Left forelimb (tissue), 1 donor: ENCODE measurements around the gene TSHZ3.

ENCODE experiments used
- DNase-seq: peaks from one replicate; pipeline ENCODE4 v3.0.0-alpha.2; 2018; ENCODE audit warnings: low spot score

TSHZ3 gene

GRCh38 chr19:31312009-31312676 is 37.1 kb downstream of the TSHZ3 start:
- no peak for DNase-seq

DNA sequence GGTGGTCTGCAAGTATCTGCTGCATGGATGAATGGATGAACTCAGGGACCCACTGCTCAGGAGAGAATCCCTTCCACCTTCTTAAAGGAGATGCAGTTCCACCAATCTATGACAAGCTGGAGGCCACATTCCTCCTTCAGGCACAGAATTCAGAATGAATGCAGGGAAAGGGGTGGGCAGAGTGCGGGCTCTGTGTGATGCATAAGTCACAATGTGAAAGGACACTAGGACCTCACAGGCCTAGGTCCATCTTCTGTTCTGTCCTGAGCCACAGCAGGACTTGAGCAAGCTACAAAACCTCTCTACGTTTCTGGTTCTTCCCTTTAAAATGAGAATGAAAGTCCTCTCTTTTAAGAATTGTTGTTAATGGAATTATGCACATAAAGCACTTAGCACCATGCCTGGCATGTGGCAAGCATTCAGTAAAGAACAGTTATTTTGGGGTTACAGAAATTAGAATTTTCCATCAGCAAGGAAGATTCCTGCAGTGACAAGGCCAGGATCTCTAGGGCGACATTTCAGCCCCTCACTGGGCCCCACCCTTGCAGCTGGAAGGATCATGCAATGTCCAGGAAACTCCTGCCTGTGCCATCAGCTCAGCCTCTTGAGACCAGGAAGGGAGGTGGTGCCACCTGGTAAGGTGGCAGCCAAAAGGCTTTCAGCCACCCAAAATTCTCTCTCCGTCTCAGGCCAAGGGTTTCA is 38.7 kb downstream of the TSHZ3 start:
- DNase-seq = no peak

DNA sequence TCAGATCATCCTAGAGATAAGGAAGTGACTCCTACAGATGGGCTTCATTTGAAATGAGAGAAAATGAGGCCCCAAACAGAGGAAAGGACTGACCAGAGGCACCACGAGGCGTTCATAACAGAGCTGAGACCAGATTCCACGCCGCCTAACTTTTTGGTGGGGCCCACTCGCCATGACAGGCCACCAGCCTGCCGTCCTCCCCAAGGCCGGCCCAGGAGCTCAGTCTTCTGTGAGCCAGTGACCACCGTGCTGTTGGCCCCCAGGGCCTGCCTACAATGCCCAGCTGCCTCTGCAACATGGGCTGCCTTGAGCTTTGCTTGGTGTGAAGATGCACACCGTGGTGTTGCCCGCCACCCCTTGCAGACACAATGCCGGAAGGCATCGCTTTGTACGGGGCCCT is 40.5 kb downstream of the TSHZ3 start:
- no peak for DNase-seq

GRCh38 chr19:31307071-31307669 is 42.1 kb downstream of the TSHZ3 start:
- no peak for DNase-seq

- no peak for DNase-seq
These were observed 43.1 kb downstream of the TSHZ3 start for GRCh38 chr19:31306006-31306753.

DNA sequence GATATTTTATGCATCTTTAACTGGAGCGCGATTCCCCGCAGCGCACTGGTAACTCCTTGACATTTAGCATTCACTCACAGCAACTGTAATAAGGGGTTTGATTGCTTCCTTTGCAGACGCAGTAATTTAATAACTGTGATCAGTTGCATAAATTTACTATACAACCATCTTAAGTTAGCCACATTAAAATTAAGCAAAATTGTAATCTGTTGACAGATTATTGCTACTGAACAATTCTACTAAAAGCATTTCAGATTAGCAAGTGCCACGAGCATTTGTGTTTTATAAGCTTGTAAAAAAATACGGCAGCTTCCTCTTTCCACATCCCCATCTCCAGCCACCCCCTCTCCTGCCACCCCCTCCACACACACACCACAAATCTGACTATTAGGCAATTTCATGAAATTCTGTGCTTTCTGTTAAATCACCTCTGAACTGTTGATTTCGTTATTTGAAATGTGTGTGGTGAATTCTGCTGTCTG is 44.4 kb downstream of the TSHZ3 start:
- no peak for DNase-seq

GRCh38 chr19:31303262-31303815 is 45.9 kb downstream of the TSHZ3 start:
- DNase-seq = no peak

GRCh38 chr19:31301306-31301980 is 47.8 kb downstream of the TSHZ3 start:
- no peak for DNase-seq

DNA sequence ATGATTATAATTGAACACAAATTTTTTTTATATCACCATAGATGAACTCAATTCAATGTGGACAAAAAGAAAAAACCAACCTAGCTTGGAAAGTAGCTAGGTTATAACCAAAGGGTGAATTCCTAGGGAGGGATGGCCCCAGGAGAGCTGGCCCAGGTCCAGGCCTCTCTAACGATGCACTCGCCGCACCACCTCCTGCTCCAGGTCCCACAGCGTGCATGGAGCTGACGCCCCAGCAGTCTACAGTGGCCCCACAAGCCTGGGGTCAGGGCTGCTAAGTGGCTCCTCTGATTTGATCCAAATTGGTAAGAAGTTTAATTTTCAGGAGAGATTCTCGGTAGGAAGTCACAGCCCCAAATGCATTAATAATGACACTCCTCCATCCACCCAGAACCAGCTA is 48.8 kb downstream of the TSHZ3 start:
- no peak for DNase-seq

DNA sequence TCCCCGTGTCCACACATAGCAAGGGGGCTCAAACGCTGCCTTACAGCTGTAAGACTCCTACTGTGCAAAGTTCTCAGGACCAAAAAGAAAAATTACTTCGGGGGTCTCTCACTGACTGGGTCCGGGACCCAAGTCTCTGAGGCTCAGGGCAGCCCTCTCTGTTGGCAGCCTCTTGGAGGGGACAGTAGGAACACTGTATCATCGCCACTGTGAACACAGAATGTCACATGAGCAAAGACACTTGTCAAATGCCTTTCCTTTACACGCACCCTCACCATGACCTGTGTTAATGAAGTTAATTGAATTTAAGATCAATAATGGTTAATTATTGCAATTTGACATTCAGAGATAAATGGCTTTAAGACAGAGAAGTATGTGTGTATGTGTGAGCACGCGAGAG is 49.6 kb downstream of the TSHZ3 start:
- DNase-seq = no peak

DNA sequence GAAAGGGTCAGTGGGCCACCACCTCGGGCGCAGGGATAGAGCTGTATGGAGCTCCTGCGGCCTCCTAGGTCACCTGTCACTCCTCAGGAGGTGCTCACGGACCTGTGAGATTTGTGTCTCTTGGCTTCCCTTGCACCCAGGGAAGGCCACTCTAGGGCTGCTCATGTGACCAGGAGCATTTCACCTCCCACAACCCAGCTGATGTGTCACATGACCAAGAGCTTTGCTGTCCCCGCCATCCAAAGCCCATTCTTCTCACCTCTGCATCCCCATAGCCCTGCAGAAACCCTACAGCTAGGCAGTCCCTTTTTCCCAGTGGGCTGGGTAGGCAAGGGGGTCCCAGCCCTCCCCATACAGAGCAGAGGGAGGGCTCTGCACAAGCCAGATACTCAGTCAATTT is 51.2 kb downstream of the TSHZ3 start:
- DNase-seq = no peak

DNA sequence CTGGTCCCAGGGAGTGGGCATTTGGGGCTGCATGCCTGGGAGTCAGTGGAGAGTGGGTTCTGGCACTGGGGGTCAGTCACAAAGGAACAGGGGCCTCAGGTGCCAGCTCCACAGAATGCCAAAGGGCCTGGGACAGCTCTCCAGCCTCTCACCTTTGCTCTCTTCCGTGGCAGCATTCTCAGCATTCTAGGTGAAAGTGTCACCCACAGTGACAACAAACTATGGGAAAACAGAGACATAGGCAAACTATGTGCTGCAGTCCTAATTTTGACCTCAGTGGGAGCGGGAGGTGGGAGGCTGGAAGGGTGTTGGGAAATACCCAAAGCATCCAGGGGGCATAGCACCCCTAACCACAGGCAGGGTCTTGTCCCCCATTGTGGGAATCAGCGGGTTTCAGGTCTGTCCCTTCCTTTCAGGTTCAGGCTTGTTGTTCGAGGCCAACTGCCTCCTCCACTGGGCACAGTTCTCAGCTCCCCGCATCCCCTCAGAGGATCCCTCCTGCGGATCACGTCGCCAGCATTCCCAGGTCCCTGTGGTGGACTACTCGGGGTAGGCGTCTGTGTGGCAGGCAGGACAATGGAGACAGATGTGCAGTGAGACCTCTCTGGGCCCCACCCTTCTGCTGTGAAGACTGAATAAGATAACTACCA is 52.4 kb downstream of the TSHZ3 start:
- no peak for DNase-seq

- DNase-seq = no peak
These were observed 55.0 kb downstream of the TSHZ3 start for GRCh38 chr19:31294189-31294588.

GRCh38 chr19:31292639-31293185 is 56.5 kb downstream of the TSHZ3 start:
- no peak for DNase-seq

DNA sequence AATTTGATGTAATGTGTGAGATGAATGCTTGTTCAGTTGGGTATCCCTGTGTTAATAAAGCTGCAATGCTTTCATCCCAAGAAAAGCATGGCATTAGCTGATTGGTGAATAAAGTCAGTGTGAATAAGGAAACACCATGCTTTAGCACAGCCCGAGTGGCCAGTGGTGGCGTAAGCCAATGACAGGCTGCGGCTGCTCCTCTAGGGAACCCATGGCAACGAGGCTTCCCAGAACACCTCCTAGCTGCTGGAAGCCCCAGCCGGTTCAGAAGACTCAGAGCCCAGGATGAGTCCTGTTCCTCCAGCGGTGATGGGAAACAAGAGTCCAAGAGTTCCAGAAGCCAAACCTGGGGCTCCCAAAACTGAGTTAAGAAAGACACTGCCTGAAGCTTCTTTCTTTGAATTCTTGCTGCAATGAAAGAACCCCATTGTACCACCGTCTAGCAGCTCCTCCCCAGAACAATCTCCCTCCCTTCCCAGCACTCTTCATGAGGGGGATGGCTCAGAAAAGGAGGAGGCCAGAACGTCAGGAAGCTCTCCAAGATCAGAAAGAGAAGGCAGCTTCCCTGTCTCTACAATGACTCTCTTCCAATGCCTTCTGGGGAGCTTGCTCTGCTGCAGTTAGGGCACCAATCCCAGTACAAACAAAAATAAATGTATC is 58.2 kb downstream of the TSHZ3 start:
- DNase-seq = no peak

- no peak for DNase-seq
These were observed 59.3 kb downstream of the TSHZ3 start for GRCh38 chr19:31289976-31290375.

DNA sequence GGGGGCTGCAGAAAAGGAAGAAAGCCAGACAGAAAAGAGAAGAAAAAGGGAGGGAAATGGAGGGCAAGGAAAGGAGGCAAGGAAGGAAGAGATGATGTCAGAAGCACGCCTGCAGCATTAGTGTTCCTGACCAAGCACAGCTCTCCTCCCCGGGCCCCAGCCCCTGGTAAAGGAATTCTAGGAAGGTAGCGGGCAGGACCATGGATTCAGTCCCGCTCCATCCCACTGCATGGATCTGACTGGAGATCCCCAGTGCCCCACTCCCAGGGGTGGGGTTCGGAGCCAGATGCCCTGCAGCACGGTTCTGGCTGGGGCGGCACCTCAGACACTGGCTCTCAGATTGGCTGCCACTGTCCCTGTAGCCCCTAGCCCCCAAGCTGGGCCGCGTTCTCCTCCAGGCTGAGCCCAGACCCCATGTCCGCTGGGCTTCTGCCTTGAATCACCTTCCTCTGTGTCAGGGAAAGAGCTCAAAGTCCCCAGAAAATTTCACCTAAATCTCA is 59.8 kb downstream of the TSHZ3 start:
- DNase-seq = no peak

- no peak for DNase-seq
These were observed 62.7 kb downstream of the TSHZ3 start for GRCh38 chr19:31286491-31286890.

GRCh38 chr19:31285744-31286143 is 63.5 kb downstream of the TSHZ3 start:
- DNase-seq = no peak

DNA sequence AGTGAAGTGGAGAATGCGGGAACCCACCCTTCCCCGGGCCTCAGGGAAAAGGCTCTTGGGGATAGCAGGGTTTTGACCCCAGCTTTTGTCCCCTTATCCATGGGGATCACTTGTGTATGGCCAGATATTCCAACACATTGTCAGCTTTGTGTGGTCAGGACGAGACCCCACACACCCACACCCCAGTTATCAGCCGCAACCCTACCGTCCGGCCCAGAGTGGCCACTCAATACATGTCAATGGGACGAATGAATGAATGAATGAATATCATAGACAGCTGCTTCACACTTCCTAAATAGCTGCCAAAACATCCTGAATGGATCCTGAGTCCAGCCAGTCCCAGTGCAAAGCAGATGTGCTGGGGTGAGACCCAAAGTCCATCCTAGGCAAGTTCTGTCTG is 64.6 kb downstream of the TSHZ3 start:
- no peak for DNase-seq
